Measurements from ENCODE around the gene VKORC1.
"Not testable (repeated sequence)": the region's sequence is repeated elsewhere in the genome, so short reads cannot be mapped to it uniquely, and the experiment has no call there.

The VKORC1 gene

DNA sequence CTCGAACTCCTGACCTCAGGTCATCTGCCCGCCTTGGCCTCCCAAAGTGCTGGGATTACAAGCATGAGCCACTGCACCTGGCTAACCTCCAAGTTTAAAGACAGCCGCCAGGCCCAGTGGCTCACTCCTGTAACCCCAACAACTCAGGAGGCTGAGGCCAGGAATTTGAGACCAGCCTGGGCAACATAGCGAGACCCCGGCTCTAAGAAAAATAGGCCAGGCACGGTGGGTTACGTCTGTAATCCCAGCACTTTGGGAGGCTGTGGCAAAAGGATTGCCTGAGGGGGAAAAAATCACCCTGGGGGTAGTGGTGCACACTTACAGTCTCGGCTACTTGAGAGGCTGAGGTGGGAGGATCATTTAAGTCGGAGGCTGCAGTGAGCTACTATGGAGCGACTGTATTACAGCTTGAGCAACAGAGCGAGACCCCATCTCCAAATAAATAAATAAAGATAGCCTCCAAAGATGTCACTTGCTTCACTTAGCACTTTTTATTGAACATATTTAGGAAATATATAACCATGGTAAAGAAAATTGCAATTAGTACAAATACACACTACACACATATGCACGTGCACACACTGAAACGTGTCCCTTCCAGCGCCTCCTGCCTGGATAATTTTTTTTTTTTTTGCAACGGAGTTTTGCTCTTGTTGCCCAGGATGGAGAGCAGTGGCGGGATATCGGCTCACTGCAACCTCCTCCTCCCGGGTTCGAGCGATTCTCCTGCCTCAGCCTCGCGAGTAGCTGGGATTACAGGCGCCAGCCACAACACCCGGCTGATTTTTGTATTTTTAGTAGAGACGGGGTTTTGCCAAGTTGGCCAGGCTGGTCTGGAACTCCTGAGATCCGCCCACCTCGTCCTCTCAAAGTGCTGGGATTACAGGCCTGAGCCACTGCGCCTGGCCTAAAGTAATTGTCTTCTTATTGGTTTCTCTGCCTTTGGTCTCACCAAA is 12.2 kb upstream of the VKORC1 start:
- TF ChIP-seq, protein P1, sequence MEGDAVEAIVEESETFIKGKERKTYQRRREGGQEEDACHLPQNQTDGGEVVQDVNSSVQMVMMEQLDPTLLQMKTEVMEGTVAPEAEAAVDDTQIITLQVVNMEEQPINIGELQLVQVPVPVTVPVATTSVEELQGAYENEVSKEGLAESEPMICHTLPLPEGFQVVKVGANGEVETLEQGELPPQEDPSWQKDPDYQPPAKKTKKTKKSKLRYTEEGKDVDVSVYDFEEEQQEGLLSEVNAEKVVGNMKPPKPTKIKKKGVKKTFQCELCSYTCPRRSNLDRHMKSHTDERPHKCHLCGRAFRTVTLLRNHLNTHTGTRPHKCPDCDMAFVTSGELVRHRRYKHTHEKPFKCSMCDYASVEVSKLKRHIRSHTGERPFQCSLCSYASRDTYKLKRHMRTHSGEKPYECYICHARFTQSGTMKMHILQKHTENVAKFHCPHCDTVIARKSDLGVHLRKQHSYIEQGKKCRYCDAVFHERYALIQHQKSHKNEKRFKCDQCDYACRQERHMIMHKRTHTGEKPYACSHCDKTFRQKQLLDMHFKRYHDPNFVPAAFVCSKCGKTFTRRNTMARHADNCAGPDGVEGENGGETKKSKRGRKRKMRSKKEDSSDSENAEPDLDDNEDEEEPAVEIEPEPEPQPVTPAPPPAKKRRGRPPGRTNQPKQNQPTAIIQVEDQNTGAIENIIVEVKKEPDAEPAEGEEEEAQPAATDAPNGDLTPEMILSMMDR (IDR thresholded peaks at IDR 0.05; ENCODE audit: low read length, missing control alignments), result no peak
- H3K4me3 ChIP-seq (replicated peaks; ENCODE audit: low read depth, low read length), result no peak overlapping the region
- DNase-seq (ENCODE audit: low read depth), result no peak

DNA sequence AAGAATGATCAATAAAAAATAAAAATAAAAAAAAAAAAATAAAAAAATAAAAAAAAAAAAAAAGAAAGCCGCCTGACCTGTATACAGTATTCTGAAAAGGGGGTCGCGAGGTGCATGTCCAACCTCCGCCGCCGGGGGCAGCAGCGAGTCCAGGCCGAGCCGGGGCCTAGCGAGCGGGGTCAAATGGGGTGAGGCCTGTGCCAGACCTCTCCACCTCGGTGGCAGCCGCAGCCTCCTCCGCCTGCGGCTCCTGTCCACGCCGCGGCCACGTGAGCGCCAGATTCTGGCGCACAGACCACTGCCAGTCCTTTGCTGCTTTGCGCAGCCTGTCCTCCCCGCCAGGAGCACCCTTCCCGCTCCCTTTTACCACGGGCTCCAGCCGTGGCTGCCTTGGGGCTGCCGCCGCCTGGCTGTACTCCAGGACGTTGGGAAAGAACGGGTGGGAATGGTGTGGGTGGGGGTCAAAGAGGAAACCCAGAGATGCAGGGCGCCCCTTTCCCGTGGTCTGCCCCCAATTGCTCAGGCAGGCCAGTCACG is 11.1 kb upstream of the VKORC1 start:
- TF ChIP-seq, protein P1 (IDR thresholded peaks at IDR 0.05; ENCODE audit: low read length, missing control alignments), result peak; percentile 64
- DNase-seq (ENCODE audit: low read depth), result peak; percentile 59
- H3K4me3 ChIP-seq (replicated peaks; ENCODE audit: low read depth, low read length), result no peak overlapping the region

DNA sequence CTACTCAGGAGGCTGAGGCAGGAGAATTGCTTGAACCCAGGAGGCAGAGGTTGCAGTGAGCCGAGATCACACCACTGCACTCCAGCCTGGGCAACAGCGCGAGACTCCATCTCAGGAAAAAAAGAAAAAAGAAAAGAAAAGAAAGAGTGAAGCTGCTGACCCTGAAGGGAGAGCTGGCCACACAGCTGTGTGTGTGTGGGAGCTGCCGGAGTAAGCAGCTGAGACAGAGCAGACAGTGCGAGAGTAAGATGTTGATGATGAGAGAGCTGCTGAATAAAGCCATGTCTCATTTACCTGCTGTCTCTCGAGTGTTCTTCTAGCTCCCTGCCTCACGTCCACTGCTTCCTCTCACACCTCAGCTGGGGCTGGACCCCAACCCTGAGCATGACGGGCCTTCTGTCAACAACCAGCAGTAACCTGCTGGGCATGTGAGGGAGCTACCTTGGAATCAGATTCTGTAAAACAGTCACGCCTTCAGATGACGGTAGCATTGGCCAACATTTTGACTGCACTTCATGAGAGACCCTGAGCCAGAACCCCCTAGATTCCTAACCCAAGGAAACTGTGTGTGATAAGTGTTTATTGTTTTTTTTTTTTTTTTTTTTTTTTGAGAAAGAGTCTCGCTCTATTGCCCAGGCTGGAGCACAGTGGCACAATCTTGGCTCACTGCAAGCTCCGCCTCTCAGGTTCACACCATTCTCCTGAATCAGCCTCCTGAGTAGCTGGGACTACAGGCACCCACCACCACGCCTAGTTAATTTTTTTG is 6.5 kb upstream of the VKORC1 start:
- peak; percentile 24 for DNase-seq (ENCODE audit: low read depth)
- not testable (repeated sequence) for H3K4me3 ChIP-seq (replicated peaks; ENCODE audit: low read depth, low read length)

DNA sequence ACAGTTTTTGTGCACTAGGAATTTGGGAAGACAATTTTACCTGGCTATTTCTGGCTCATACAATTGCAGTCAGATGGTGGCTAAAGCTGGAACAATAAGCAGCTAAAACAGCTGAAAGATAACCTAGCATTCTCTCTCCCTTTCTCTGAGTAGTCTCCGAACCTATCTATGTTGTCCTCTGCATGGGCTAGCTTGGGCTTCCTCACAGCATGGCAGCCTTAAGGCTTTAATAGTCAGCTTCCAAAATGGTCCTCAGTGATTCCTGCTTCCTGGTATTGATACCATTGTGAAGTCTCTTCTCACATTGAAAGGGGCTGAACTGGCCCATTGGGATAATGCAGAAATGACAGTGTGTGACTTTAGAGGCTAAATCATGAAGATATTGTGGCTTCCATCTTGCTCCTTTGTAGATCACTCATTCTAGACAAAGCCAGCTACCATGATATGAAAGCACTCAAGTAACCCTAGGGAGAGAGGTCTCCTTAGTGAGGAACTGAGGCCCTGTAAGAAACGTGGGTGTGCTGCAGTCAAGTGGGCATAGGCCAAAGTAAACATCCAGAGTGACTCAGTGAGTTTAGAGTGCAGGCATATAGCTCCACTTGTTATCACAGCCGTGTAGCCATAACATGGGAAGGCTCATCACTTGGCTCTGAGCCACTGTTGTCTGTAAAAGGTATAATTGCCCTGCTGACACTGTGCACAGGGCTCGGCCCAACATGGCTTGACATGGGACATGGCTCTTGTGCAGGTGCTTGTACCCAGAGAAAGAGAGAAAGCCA is 5.5 kb upstream of the VKORC1 start:
- H3K4me3 ChIP-seq (replicated peaks; ENCODE audit: low read depth, low read length), result no peak overlapping the region
- TF ChIP-seq, protein P1 (IDR thresholded peaks at IDR 0.05; ENCODE audit: low read length, missing control alignments), result no peak
- peak; percentile 30 for DNase-seq (ENCODE audit: low read depth)

DNA sequence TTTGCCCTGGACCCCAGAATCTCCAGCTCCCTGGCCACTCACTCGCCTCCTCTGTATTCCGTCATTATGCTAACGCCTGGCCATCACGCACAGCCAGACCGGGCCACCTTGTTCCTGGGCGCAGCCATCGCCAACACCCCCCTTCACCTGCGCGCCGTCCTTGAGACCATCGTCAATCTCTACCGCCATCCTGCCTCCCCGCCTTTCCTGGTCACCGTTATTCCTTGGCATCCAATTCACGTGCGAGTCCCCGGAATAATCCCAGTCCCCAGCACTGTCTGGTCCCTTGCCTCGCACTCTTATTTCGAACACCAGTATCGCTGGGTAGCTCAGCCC is 541 bp downstream of the VKORC1 start:
- TF ChIP-seq, protein P1 (IDR thresholded peaks at IDR 0.05; ENCODE audit: low read length, missing control alignments), result no peak
- no peak for DNase-seq (ENCODE audit: low read depth)

DNA sequence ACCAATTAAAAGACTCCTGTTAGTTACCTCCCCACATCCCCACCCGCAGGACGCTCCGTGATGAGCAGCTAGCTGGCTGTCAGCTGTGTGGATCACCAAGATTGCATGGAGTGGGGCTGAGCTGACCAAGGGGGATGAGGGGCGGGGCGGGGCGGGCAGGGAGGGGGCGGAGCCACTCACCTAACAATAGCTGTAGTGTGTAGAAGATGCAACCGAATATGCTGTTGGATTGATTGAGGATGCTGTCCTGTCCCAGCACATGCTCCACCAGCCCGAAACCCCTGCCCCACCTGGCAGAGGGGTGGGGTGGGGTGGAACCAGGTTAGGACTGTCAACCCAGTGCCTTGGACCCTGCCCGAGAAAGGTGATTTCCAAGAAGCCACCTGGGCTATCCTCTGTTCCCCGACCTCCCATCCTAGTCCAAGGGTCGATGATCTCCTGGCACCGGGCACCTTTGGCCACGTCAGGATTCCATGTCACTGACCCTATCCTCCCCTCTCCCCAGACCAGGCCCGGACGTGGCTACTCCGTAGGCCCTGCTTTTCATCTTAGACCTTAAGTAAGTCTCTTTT is 1.4 kb downstream of the VKORC1 start:
- DNase-seq (ENCODE audit: low read depth), result no peak
- TF ChIP-seq, protein P1 (IDR thresholded peaks at IDR 0.05; ENCODE audit: low read length, missing control alignments), result no peak
- H3K4me3 ChIP-seq (replicated peaks; ENCODE audit: low read depth, low read length), result peak overlapping the region; percentile 91

More for the DNA sequence above, 541 bp downstream of the VKORC1 start:
- peak overlapping the region; percentile 91 for H3K4me3 ChIP-seq (replicated peaks; ENCODE audit: low read depth, low read length)
